LHCN-M2 (cell line): ENCODE measurements around the gene AHRR. TPM values are rescaled to one million over a fixed set of nuclear protein-coding genes. Genes with fewer than 3 reads are reported as not detected.

Experiments
- total RNA-seq: library from RNA; depleted of rRNA; stranded (reverse); fragments of >200 nt; gene quantifications from 2 replicates; pipeline ENCODE4 v1.2.3, GENCODE V29; 2014; rRNA removed

Gene AHRR
- total RNA-seq, 1 experiment from 2014 or later: 52.0 TPM

Other genes with a start within 250 kb of the AHRR start
- 0.06 and 0.38 TPM in 2 replicates for gene PLEKHG4B, start 229.5 kb upstream of the AHRR start, total RNA-seq
- 0.06 TPM in 1 of 2 replicates, not detected in the other for gene LRRC14B, start 130.2 kb upstream of the AHRR start, total RNA-seq
- 5.0 and 6.2 TPM in 2 replicates for gene CCDC127, start 103.6 kb upstream of the AHRR start, total RNA-seq
- 72.8 and 78.4 TPM in 2 replicates for gene SDHA, start 103.4 kb upstream of the AHRR start, total RNA-seq
- 104 and 112 TPM in 2 replicates for gene PDCD6, start 50.1 kb upstream of the AHRR start, total RNA-seq
- gene EXOC3, start 121.5 kb downstream of the AHRR start, total RNA-seq: 29.2 and 30.6 TPM in 2 replicates
- 4.2 and 4.4 TPM in 2 replicates for gene SLC9A3, start 202.7 kb downstream of the AHRR start, total RNA-seq